ENCODE data around the gene GPD1L.
"Not testable (repeated sequence)": the region's sequence is repeated elsewhere in the genome, so short reads cannot be mapped to it uniquely, and the experiment has no call there.

GRCh38 chr3:32190556-32190955, 84.1 kb downstream of the GPD1L start:
- not testable (repeated sequence) for TF ChIP-seq KLF10 (tag by site-specific recombination; IDR thresholded peaks at IDR 0.05); ZNF776 (tag by site-specific recombination; IDR thresholded peaks at IDR 0.05; ENCODE audit: borderline replicate concordance); CTCF (tag by site-specific recombination; IDR thresholded peaks at IDR 0.05); ZNF792 (tag by site-specific recombination; IDR thresholded peaks at IDR 0.05); ZNF645 (tag by site-specific recombination; IDR thresholded peaks at IDR 0.05); PATZ1 (tag by site-specific recombination; IDR thresholded peaks at IDR 0.05)
